ENCODE results near the gene WNT3.

The WNT3 gene

DNA sequence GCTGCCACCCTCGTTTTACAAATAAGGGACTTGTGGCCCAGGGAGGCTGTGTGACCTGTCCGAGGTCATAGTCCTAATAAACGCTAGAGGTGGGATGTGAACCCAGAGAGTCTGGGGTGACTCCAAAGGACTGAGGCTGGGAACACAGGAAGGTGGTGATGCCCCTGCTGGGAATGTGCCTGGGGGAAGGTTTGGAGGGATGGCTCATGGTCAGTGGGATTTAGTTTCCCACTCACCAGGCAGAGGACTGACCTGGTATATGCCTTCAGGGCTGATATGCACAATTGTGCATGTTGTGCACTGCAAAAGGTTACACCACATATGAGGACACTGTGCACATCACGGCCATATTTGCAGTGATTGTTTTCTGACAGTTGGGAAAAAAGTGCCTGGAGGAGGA lies 19.0 kb upstream of the WNT3 start:
- in situ Hi-C loops (cut with MboI; ENCODE audit: low sequenced_read_pairs) = no loop called here

DNA sequence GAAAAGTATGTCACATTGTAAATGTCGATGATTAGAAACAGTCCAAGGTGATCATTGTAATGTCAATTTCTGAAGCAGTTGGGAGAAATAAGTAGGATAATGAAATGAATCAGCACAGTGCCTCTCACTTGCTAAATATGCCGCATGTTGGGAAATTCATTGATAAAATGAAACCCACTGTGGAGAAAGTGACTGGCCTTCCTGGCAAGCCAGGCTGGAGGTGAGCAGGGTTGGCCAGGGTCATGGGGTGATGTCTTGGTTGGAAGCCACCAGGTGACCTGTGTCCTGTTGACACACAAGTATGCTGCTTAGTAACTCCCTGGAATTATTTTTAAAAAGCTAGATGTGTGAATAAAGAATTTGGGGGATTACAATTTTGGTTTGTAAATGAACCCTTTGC lies 18.0 kb upstream of the WNT3 start:
- in situ Hi-C loops (cut with MboI; ENCODE audit: low sequenced_read_pairs) = no loop called here

GRCh38 chr17:46834846-46835245 lies 16.4 kb upstream of the WNT3 start:
- in situ Hi-C loops (cut with MboI; ENCODE audit: low sequenced_read_pairs) = no loop called here

- in situ Hi-C loops (cut with MboI; ENCODE audit: low sequenced_read_pairs) = no loop called here
Measured at GRCh38 chr17:46833840-46834208, 15.3 kb upstream of the WNT3 start.

DNA sequence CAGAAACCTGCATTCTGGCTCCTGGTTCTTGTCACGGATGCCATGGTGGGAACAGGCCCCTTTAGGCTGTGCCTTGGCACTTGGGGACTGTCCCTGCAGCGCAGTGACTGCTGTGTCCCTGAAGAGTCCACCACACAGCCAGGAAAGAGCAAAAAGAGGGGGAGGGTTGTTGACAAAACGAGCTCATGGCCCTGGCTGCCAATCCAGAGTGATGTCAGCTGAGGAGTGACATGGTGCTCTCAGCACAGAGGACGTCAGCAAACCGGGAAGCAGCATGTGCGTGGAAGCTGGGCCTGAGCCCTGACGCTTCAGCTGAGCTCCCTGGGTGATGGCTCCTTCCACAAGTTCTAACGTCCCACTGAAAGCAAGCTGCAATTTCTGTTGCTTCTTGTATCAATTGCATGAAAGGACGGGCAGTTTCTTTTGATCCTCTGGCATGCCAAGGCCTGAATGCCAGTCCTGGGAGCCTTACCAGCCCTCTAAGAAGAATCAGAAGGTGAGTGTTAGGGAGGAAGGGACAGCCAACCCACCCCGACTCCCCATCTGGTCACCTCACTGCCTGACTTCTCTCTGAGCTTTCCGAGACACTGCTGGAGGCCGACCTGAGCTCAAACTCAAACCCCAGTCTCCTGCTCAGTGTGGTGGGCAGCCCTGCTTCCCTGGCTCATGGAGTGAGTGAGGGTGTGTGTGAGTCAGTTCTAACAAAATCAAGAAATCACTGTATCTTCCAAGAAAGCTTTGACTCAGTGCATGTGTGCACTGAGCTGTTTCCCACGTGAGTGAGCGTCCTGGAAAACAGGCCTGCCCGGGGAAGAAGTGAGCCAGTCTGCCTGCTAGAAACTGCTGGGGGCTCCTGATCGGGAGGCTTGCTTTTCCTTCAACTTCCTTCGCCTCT lies 14.7 kb upstream of the WNT3 start:
- in situ Hi-C loops (cut with MboI; ENCODE audit: low sequenced_read_pairs) = no loop called here

DNA sequence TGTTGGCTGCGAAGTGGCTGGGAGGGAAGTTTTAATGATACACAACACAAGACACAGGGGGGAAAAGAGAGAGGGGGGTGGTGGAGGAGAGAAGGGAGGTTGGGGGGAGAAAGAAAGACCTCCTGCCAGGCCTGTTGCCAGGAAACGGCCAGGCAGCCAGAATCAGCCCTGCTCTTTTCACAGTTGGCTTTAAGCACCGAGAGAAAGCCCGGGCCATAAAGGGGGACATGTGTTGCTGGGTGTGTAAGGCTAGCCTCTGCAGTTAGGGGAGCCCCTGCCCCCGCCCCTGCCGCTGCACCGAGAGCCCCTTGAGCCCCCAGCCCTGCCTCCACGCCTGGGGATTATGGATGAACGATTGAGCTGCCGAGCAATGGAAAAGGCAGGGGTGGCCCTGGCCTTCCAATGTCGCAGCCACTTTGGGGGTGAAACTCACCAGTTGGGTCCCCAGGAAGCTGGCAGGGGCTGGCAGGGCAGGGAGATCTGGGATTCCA lies 13.9 kb upstream of the WNT3 start:
- in situ Hi-C loops (cut with MboI; ENCODE audit: low sequenced_read_pairs) = no loop called here

DNA sequence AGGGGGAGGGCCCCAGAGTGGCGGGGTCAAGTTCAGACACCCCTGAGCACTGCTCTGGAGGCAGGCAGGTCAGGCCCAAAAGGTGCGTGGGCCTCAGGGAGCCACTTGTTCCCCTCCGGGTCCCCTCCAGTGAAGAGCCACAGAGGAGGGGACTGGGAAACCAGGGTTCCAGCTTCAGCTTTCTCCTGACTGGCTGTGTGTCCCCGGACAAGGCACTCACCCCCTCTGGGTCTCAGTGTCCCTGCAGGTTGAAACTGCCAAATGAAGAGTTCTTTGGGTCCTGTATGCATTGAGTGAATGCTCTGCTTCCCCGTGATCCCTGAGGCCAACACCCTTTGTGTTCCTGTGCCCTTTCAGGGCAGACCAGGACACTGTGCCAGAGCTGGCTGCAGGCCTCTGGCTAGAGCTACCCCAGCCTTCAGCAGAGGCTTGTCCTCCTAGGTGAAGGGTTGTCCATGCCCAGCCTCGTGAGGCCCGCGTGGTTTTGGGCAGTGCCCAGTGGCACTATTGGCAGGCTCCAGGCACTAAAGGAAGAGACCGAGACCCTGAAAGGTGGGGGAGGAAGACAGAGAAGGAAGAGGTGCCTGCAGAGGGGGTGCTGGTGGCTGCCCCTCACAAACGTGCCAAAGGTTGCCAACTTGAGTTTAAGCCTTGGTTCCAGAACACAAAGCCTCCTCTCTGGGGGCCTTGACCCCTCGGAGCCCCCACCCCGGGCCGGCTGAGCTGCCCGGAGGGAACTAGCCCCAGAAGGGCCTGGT lies 13.3 kb upstream of the WNT3 start:
- in situ Hi-C loops (cut with MboI; ENCODE audit: low sequenced_read_pairs) = no loop called here

DNA sequence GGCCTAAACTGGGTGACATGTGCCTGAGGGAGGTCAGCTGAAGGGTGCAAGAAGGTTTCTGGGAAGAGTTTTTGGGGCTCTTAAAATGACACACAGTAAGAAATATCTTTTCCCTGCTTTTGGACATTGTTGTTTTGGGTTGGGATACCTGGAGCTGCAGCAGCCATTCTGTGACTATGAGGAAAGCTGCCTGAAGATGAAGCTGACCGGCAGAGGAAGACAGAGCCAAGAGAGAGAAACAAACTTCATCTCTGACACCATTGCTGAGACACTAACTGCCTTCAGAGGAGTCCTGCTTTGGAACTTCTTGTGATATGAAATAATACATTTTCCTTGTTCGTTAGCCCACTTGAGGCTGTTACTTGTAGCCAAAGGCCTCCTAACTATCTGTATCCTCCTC lies 8.8 kb upstream of the WNT3 start:
- in situ Hi-C loops (cut with MboI; ENCODE audit: low sequenced_read_pairs) = no loop called here

DNA sequence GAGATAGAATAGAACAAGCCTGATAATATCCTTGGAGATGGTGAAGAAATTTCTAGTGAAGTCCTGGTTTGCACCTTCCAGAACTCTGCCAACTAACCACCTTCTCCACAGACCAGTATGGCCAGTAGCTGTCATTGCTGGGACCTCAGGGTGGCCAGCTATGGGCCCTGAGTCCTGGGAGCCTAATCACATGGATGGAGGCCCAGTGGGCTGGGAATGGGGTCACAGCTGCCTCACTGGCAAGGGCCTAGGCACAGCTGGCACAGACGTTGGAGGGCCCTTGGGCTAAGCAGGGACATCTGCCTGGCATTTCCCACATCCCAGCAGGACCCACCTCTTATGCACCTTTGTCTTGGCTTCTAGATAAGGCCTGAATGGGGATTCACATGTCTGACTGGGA lies 7.6 kb upstream of the WNT3 start:
- in situ Hi-C loops (cut with MboI; ENCODE audit: low sequenced_read_pairs) = no loop called here

DNA sequence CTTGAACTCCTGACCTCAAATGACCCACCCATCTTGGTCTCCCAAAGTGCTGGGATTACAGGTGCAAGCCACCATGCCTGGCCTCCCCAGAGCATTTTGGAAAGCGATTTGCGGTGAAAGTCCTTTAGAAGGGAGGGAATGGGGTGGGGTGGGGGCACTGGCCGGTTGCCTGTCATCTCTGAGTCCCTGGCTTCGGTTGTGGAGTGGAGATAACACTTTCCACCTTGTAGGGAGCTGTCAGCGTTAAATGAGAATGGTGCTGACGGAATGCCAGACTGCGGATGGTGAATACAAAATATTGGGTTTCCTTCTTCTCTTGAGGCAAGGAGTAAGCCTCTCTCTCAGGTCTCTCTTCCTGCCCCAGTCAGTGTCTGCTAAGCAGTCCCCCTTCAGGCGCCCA lies 5.2 kb upstream of the WNT3 start:
- in situ Hi-C loops (cut with MboI; ENCODE audit: low sequenced_read_pairs) = no loop called here

DNA sequence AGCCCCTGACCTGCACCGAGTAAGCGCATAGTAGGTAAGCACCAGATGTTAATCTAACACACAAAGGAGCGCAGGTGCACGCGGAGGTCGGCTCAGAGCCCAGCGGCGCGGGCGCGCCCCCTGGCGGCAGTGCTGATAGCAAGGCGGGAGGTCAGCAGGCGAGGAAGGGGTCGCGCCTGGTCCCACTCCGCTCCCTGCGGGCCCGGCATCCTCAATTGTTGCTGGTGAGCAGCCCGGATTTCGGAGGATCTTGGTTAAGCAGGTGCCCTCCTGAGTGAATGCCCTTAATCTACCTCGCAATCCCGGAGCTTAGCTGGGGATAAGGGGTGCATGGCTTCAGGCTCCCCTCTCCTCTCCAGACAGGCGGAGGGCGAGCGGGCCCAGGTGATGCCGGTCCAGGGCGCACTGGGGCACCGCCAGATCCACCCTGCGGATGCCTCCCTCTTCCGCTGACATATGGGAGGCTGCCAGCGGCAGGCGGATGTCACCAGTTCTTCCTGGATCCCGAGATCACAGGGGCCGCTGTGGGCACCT lies 4.0 kb upstream of the WNT3 start:
- in situ Hi-C loops (cut with MboI; ENCODE audit: low sequenced_read_pairs) = no loop called here

GRCh38 chr17:46821482-46822387 lies 3.2 kb upstream of the WNT3 start:
- in situ Hi-C loops (cut with MboI; ENCODE audit: low sequenced_read_pairs) = no loop called here

GRCh38 chr17:46820592-46821450 lies 2.3 kb upstream of the WNT3 start:
- in situ Hi-C loops (cut with MboI; ENCODE audit: low sequenced_read_pairs) = no loop called here

- in situ Hi-C loops (cut with MboI; ENCODE audit: low sequenced_read_pairs) = no loop called here
Measured at GRCh38 chr17:46819906-46820351, 1.4 kb upstream of the WNT3 start.

- in situ Hi-C loops (cut with MboI; ENCODE audit: low sequenced_read_pairs) = no loop called here
Measured at GRCh38 chr17:46818929-46819859, 702 bp upstream of the WNT3 start.

- in situ Hi-C loops (cut with MboI; ENCODE audit: low sequenced_read_pairs) = no loop called here
Measured at GRCh38 chr17:46817901-46818209, 637 bp downstream of the WNT3 start.

DNA sequence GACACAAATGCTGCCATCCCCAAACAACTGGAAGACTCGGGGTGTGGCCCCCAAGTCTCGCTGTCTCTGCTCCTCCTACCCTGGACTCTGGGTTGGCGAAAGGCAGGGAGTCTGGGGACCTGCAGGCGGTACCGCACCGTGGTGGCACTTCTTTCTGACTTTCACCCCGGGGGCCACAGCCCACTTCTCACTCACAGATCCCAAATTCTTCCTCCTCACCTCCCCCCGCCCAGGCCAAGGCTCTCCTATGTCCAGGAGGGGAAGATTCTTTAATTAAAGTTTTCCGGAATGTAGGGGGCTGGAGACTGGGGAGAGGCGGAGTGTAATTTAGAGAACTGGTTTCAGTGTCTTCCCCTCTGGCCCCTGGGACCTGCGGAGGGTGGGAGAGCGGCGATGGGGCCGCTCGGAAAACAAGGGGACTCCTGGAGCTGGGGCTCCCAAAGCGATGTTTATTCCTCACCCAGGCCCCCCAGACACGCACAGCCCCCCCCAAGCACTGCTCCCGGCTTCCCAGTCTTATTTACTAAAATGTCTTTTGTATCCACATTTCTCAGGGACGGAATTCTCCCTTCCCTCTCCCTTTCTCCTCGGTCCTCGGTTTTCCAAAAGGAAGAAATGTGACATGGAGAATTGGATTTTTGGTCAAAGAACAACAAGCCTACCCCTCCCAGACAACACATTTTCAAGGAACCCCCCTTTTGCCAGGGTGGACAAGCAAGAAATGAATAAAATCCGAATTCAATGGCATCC lies 1.2 kb downstream of the WNT3 start:
- in situ Hi-C loops (cut with MboI; ENCODE audit: low sequenced_read_pairs) = no loop called here

Data from HL-60/S4 (cell line).